Measurements from ENCODE around the gene ITGB5.

Gene ITGB5

GRCh38 chr3:124890573-124891190 lies 3.5 kb upstream of the ITGB5 start:
- DNase-seq = no peak

GRCh38 chr3:124888482-124889441 lies 1.6 kb upstream of the ITGB5 start:
- no peak for DNase-seq

- no peak for DNase-seq
These were observed 750 bp upstream of the ITGB5 start for GRCh38 chr3:124887932-124888298.

GRCh38 chr3:124886168-124887056 lies 753 bp downstream of the ITGB5 start:
- DNase-seq = no peak

- DNase-seq = no peak
These were observed 1.5 kb downstream of the ITGB5 start for GRCh38 chr3:124885466-124886167.

GRCh38 chr3:124884474-124885101 lies 2.6 kb downstream of the ITGB5 start:
- no peak for DNase-seq

GRCh38 chr3:124883766-124884473 lies 3.2 kb downstream of the ITGB5 start:
- no peak for DNase-seq

- no peak for DNase-seq
These were observed 4.1 kb downstream of the ITGB5 start for GRCh38 chr3:124882816-124883747.

GRCh38 chr3:124881976-124882697 lies 5.0 kb downstream of the ITGB5 start:
- no peak for DNase-seq

- no peak for DNase-seq
These were observed 7.9 kb downstream of the ITGB5 start for GRCh38 chr3:124879337-124879680.

- no peak for DNase-seq
These were observed 8.4 kb downstream of the ITGB5 start for GRCh38 chr3:124878561-124879336.

- no peak for DNase-seq
These were observed 9.5 kb downstream of the ITGB5 start for GRCh38 chr3:124877674-124878073.

- DNase-seq = no peak
These were observed 10.7 kb downstream of the ITGB5 start for GRCh38 chr3:124876401-124876878.

- DNase-seq = no peak
These were observed 13.9 kb downstream of the ITGB5 start for GRCh38 chr3:124873226-124873625.

- no peak for DNase-seq
These were observed 19.7 kb downstream of the ITGB5 start for GRCh38 chr3:124867511-124867910.

GRCh38 chr3:124862006-124862405 lies 25.2 kb downstream of the ITGB5 start:
- DNase-seq = no peak

- DNase-seq = no peak
These were observed 26.1 kb downstream of the ITGB5 start for GRCh38 chr3:124861041-124861440.

GRCh38 chr3:124860599-124860998 lies 26.6 kb downstream of the ITGB5 start:
- DNase-seq = no peak

- no peak for DNase-seq
These were observed 28.1 kb downstream of the ITGB5 start for GRCh38 chr3:124859025-124859424.
